Islet of Langerhans (tissue), 1 donor: ENCODE data around the gene TRIM62.

Experiments used
- FAIRE-seq: peaks from one replicate; lab custom pipeline; 2011; peaks lifted over from hg19 to GRCh38; lab: Jason Lieb, UNC

Gene TRIM62

DNA sequence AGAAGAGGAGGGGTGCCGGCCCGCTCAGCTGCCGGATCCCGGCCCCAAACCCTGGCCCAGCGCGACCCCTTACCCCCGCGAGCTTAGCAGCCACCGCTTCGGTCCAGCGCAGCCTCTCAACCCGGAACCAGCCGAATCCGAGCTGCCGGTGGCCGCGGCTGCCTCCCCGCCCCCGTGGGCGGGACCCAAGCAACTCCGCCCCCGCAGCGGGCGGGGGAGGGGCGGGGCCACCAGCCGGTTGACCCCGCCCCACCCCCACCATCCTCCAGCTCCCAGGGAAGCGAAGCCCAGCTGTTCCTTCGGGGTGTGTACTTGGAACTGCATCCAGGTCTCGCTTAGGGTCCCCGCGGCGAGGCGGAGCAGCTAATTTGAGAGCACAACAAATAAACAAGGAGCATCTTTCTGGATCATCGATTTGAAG lies at the start of gene TRIM62:
TRIM62 (minus strand) TSS at position 123 of the 421 bp plus-strand sequence. CDS start 611 bp downstream, outside the sequence.
- FAIRE-seq: no peak

GRCh38 chr1:33231166-33231565 lies 49.3 kb upstream of the TRIM62 start:
- FAIRE-seq: no peak

DNA sequence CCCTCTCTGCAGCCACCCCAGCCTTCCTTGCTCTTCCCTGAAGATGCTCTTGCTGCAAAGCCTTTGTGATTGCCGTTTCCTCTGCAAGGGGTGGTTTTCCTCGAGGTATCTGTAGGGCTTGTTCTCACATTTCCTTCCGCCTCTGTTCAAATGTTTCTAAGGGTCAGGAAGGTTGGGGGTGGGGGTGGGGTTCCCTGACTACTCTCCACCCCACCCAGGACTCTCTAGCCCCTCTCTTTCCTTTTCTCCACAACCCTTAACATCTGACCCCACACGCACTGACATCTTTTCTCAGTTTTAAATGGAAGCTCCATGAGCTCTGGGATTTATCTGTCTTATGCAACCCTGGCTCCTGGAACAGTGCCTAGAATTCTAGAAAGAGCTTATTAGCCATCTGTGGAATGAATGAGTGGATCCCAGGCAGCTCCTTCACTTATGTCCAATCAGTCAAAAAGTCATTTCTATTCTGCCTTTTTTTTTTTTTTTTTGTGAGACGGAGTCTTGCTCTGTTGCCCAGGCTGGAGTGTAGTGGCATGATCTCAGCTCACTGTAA lies 47.2 kb upstream of the TRIM62 start:
- FAIRE-seq: no peak

GRCh38 chr1:33225586-33225985 lies 43.7 kb upstream of the TRIM62 start:
- FAIRE-seq: no peak

DNA sequence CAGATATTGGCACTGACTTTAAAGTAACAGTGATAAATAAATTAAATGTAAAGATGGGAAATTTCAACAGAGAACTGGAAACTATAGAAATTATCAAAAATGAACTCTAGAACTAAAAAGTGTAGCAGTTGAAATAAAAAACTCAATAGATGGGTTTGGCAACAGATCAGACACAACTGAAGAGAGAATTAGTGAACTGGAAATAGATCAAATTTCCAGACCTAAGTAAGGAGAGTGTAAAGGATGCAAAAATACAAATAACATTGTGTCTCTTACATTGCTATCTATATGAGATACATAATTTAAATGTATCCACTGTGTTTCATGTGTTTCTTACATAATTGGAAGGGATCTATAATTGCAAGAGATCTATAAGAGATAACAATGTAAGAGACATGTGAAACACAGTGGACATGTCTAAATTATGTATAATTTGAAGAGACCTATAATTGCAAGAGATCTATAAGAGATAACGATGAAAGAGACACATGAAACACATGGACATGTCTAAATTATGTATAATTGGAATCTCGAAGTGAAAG lies 42.4 kb upstream of the TRIM62 start:
- no peak for FAIRE-seq

DNA sequence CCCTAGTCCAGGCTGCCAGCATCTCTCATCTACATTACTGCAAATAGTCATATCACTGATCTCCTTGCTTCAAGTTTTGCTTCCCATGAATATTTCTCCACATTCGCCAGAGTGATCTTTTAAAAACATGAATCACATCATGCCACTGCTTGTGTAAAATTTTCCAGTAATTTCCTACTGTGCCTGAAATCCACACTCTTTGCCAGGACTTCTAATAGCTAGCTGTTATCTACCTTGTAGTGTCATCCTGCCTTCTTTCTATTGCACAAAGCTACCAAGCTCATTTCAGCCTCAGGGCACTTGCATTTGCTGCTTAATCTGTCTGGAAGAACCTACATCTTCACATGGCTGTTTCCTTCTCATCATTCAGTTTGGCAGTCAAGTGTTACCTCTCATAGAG lies 40.5 kb upstream of the TRIM62 start:
- no peak for FAIRE-seq

GRCh38 chr1:33221385-33221758 lies 39.5 kb upstream of the TRIM62 start:
- no peak for FAIRE-seq

DNA sequence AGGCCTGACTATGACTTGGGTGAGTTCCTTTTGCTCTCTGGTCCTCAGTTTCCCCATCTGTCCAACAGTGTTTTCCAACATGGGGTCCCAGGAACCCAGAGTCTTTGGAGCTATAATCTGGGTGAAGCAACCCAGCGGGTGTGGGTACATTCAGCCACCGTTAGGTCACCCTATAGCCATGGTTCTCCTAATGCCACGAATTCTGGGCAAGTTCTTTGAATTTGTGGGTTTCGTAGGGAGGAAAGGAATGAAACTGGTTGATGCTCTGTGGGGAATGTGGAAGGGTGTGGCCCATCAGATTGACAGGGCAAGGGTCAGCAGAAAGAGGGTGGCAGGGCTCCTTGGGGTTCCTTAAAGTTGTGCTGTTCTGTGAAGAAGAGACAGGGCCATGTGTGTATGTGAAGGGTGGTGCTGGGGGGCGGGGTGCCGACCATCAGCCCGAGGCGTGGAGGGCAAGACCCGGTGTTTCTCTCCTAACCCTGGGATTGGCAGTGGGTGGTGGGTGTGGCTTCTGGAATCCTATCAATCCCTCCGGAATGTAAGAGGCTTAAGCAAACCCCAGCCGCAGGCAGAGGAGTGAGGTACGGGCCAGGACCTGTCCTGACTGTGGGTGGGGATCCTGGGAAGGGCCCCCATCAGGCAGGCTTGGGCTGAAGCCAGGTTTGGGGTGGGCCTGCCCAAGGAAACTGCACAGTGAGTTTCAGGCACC lies 39.0 kb upstream of the TRIM62 start:
- no peak for FAIRE-seq

GRCh38 chr1:33219886-33220661 lies 38.2 kb upstream of the TRIM62 start:
- no peak for FAIRE-seq

DNA sequence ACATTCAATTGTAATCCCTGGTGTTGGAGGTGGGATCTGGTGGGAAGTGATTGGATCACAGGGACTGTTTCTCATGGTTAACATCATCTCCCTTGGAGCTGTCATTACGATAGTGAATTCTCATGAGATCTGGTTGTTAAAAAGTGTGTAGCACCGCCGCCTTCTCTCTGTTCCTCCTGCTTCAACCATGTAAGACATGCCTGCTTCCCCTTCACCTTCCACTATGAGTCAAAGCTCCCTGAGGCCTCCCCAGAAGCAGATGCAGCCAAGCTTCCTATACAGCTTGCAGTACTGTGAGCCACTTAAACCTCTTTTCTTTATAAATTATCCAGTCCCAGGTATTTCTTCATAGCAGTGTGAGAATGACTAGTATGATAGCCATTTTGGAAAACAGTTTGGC lies 30.1 kb upstream of the TRIM62 start:
- FAIRE-seq: no peak

GRCh38 chr1:33206340-33206739 lies 24.5 kb upstream of the TRIM62 start:
- FAIRE-seq: no peak

GRCh38 chr1:33195556-33195955 lies 13.7 kb upstream of the TRIM62 start:
- FAIRE-seq: no peak

- no peak for FAIRE-seq
Observed at GRCh38 chr1:33191731-33192275, 10.0 kb upstream of the TRIM62 start.

GRCh38 chr1:33190701-33191100 lies 8.9 kb upstream of the TRIM62 start:
- FAIRE-seq: no peak

DNA sequence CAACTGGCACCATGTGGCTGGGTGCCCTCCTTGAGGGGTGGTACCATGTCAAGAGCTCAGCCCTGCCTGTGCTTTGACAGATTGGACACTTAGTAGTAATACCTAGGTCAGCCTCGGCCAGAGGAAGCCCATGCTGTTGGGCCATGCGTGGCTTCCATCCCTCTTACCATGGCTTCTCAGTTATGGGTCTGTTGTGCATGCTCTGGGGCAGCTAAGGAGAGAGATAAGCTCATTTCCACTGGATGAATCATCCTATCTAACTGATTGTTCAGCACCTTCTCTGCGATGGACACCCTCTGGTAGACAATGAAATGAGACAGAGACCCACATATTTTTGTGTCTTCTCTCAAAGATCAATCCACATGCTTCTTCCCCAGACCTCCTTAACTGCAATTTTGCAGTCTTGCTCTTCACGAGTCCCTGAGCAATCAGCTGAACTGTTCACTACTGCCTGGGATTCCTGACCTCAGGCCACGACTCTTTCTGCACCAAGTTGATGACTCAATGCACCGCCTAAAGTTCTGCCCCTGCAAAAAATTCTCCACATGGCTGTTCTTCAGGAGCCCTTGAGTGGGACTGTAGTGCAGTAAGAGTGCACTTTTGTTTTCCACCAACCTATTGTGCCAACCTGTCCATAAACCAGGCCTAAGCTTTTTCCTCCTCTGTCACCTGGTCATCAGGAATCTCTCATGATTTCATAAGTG lies 6.9 kb upstream of the TRIM62 start:
- FAIRE-seq: no peak

DNA sequence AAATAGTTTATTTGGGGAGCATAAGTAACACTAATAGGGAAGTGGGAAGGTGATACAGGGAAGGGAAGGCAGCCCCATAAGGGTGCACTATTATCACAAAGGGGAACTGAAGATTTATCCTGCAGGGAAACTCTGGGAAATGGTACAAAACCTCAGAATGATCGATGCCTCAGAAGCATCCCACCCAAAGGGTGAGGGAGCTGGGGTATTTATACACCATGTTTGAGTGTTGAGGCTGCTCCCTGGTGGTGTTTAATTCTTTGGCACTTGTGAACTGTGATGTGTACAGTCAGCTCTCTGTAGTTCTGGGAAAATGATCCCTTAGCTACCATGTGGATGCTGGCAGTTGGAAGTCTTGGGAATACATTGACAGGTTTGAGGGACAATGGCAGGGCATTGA lies 5.1 kb upstream of the TRIM62 start:
- FAIRE-seq: no peak

- FAIRE-seq: no peak
Observed at GRCh38 chr1:33185541-33185940, 3.7 kb upstream of the TRIM62 start.

GRCh38 chr1:33183306-33183705 lies 1.5 kb upstream of the TRIM62 start:
- FAIRE-seq: no peak

- FAIRE-seq: no peak
Observed at GRCh38 chr1:33182896-33183295, 1.1 kb upstream of the TRIM62 start.

DNA sequence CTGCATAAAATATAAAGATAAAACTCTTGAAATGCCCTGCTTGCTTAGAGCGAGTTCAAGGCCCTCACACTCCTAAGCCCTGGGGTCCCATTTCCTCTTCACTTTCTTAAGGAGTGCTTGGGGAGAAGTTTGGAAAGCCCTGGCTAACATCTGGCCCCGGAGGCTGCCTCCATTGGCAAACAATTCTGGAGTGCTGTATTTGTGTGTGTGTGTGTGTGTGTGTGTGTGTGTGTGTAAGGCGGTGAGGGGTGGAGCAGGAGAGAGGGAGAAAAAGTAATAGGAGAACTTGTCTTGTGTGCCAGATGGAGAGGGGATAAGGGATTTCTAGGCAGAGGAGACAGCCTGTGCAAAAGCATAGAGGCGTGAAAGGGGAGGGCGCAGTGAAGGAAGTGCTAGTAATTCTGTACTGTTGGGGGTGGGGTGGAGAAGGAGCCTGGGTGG lies 578 bp upstream of the TRIM62 start:
- no peak for FAIRE-seq

- no peak for FAIRE-seq
Observed at GRCh38 chr1:33180911-33181890, 642 bp downstream of the TRIM62 start.
